ENCODE measurements around the gene SCAPER.
"Not testable (repeated sequence)": the region's sequence is repeated elsewhere in the genome, so short reads cannot be mapped to it uniquely, and the experiment has no call there.

The SCAPER gene

DNA sequence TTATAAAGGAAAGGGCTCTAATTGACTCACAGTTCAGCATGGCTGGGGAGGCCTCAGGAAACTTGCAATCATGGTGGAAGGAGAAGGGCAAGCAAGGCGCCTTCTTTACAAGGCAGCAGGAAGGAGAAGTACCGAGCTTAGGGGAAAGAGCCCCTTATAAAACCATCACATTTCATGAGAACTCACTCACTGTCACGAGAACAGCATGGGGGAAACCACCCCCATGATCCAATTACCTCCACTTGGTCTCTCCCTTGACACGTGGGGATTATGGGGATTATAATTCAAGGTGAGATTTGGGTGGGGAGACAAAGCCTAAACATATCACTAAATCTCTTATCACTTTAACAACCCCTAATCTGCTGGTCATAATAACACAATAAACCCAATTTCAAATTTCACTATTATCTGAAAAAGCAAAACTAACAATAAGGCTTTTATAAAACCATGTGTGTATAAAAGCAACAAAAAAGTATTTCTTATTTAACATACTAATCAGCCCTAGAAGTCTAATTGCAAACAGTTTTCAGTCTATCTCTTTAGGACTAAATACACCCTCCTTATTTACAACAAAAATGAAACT lies 43.2 kb downstream of the SCAPER start:
- no peak for DNase-seq (ENCODE audit: low read depth)

DNA sequence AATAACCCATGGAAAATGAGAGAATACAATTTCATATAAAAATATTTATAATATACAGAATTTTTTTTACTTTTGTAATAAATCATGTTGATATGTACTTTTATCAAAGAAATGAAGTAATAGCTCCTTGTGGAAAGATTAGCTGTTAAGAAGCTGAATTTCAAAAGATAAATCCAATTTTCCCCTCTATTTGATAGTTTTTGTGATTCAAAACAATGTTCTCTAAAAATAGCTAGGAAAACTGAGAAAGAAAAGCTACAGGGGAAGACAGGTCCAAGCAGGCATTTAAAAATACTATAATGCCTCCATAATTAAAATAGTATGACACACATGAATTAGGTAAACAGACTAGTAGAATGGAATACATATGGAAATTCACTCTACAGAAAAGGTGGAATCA lies 44.9 kb downstream of the SCAPER start:
- DNase-seq (ENCODE audit: low read depth) = no peak

DNA sequence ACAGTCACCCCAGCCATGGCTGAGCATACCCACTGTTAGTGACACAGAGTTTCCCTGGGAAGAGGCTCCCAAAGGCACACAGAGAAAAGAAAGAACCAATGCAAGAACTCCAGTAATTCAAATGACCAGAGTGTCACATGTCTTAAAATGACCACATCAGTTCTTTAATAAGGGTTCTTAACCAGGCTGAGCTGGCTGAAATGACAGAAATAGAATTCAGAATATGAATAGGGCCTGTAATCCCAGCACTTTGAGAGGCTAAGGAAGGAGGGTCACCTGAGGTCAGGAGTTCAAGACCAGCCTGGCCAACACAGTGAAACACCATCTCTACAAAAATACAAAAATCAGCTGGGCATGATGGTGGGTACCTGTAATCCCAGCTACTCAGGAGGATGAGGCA lies 54.8 kb downstream of the SCAPER start:
- not testable (repeated sequence) for DNase-seq (ENCODE audit: low read depth)

DNA sequence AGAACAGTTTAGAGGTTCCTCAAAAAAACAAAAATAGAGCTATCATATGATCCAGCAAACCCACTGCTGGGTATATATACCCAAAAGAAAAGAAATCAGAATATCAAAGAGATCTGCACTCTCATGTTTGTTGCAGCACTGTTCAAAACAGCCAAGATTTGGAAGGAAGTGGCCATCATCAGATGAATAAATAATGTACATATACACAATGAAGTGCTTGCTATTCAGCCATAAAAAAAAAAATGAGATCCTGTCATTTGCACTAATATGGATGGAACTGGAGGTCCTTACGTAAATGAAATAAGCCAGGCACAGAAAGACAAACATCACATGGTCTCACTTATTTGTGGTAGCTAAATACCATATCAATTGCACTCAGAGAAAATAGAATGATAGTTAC lies 58.4 kb downstream of the SCAPER start:
- no peak for DNase-seq (ENCODE audit: low read depth)

DNA sequence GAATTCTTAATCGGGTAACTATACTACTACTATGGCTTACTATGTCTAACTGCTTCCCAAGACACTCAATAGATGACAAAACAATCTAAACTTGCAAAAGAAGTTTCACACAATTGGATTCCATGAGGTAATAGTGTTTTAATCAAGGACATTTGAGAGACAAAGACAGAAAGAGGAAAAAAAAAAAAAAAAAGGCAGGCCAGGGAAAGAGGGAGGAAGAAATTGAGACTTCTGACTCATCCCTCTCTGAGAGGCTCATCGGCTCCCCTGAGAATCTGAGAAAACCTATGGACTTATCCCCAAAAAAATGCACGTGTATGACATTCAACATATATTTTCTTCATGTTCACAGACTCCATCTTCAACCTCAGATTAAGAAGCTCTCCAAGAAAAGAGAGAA lies 61.0 kb downstream of the SCAPER start:
- no peak for DNase-seq (ENCODE audit: low read depth)

DNA sequence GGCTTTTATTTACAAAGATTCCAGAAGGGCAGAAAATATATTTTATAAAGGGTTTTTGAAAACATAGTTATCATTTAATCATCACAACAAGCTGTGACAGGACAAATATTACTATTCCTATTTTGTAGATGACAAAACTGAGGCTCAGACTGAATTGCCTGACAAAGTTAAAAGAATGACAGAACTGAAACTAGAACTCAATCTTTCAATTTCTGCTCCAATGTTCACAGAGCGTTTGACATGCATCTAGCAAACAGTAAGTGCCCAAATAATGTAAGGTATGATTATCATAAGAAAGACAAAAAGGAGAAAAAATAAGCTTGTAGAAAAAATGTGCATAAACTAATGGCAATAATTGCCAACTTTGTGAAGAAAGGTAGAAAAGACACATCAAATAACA lies 61.9 kb downstream of the SCAPER start:
- DNase-seq (ENCODE audit: low read depth) = no peak

DNA sequence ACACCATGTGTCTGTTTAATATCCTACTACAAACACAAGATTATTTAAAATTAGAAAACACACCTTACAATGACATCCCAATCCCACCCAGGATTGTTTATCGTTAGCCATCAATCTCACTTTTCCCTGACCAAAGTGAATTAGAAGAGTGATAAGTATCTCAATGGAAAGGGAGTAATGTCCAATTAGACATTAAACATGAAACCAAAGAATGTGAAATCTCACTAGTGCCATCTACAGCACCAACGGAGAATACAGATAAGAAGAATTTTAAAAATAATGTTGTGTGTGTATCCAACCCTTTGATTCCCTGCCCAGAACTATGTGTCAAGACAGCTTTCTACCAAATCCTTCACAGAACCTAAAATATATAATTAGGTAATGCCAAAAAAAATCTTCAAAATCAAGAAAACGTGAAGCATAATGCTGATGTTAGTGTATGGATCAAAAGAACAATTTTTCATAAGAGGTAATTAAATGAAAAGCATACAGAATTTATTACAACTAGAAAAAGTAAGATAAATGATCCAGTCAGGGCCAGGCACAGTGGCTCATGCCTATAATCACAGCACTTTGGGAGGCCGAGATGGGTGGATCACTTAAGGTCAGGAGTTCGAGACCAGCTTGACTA lies 64.2 kb downstream of the SCAPER start:
- no peak for DNase-seq (ENCODE audit: low read depth)

DNA sequence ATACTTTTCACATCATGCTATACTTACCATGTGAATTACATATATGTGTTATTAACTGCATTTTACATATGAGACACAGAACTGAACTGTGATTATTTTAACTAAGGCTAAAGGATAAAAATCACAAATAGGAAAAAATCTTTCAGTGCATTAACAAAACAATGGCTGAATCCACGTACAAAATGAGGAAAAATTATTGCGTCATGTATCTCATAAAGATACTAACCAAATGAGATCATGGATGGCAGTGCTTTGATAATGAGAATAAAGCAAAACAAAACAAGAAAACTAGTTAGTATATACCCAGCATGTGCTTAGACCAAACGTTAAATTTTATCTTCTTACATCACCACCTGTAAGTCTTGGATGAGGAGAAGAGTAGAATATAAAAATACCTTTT lies 66.0 kb downstream of the SCAPER start:
- no peak for DNase-seq (ENCODE audit: low read depth)

DNA sequence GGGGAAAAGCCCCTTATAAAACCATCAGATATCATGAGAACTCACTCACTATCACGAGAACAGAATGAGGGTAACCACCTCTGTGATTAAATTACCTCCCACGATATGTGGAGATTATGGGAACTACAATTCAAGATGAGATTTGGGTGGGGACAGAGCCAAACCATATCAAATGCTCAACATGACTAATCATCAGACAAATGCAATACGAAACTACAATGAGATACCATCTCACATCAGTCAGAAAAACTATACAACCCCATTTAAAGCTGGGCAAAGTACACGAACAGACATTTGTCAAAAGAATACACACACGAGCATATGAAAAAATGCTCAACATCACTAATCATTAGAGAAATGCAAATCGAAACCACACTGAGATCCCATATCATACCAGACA lies 67.7 kb downstream of the SCAPER start:
- DNase-seq (ENCODE audit: low read depth) = no peak

DNA sequence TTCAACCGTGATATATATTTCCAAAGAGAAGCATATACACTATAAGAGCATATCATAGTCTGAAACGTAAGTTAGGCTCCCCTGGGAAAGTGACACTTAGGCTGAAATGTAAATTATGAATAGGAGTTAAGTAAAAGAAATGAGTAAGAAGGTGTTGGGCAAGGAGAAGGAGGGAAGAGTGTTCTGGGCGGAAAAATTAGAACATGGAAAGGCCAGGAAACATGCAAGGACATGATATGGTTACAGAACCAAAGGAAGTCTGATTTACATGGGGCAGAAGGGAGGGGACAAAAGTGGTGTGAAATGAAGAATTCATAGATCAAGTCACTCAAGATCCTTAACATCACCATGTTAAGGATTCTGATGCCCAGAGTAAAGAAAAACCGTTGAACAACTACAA lies 75.2 kb downstream of the SCAPER start:
- DNase-seq (ENCODE audit: low read depth) = no peak

DNA sequence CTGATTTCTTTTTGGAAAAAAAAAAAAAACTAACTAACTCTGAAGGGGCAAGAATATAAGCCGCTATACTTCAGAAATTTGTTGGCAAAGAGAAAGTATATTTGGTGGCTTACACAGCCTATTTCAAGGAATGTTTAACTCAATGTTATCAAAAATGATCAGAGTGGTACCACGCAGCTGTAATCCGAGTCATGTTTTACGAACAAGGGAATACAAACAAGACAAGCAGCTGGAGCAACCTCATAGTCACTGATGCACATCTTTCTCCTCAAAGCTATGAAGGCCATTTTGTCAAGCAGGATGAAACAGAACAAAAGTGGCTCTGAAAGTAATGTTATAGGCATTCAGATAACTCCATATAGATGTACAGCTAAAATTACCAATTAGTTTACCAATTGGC lies 81.2 kb downstream of the SCAPER start:
- DNase-seq (ENCODE audit: low read depth) = no peak

DNA sequence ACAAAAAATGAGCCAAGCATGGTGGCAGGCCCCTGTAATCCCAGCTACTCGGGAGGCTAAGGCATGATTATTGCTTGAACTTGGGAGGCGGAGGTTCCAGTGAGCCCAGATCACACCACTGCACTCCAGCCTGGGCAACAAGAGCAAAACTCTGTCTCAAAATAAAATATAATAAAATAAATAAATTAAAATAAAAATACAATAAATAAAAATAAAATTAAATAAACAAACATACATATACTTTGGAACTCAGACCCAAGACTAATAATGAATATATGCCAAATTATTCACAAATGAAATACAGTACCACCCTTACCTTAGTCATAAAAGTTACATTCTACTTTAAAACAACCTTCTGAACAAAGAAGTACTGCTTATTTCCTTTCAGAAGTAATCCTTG lies 81.8 kb downstream of the SCAPER start:
- no peak for DNase-seq (ENCODE audit: low read depth)

DNA sequence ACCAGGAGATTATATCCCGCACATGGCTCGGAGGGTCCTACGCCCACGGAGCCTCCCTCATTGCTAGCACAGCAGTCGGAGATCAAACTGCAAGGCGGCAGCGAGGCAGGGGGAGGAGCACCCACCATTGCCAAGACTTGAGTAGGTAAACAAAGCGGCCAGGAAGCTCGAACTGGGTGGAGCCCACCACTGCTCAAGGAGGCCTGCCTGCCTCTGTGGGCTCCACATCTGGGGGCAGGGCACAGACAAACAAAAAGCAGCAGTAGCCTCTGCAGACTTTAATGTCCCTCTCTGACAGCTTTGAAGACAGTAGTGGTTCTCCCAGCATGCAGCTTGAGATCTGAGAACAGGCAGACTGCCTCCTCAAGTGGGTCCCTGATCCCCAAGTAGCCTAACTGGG lies 86.2 kb downstream of the SCAPER start:
- DNase-seq (ENCODE audit: low read depth) = not testable (repeated sequence)

DNA sequence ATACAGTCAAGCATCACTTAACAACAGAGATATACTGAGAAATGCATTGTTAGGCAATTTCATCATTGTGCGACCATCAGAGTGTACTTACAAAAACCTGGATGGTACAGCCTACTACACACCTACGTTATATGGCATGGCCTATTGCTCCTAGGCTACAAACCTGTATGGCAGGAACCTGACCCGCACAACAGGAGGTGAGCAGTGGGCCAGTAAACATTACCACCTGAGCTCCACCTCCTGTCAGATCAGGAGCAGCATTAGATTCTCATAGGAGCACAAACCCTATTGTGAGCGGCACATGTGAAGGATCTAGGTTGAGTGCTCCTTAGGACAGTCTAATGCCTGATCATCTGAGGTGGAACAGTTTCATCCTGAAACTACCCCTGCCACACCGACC lies 89.7 kb downstream of the SCAPER start:
- no peak for DNase-seq (ENCODE audit: low read depth)

DNA sequence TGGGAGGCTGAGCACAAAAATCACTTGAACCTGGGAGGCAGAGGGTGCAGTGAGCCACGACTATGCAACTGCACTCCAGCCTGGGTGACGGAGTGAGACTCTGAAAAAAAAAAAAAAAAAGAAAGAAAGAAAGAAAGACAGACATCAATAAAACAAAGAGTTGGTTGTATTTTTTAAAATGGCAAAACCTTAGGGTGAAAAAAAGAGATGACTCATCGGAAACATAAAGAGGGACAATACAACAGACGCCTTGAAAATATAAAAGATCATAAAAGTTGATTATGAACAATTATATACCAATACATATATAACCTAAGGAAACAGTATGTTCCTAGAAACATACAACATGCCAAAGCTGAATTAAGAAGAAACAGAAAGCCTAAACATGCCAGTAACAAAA lies 92.8 kb downstream of the SCAPER start:
- no peak for DNase-seq (ENCODE audit: low read depth)

DNA sequence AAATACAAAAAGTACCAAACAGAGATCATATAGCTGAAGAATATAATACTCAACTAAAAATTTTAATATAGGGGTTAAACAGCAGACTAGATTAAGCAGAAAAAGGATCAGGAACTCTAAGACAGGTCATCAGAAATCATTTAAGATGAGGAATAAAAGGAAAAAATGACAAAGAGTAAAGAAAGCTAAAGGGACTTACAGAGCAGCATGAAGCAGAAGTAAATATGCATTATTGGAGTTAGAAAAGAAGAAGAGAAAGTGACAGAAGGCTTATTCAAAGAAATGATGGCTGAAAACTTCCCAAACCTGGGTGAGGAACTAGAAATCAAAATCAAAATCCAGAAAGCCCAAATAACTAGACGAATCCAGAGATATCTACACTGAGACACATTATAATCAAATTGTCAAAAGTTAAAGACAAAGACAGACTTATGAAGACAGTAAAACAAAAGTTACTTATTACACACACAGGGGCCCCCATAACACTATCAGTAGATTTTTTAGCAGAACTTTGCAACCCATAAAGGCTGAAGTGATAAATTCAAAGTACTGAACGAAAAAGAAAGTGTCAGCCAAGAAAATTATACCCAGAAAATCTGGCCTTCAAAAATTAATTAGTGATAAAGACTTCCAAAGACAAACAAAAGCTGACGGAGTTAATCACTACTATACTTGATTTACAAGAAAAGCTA lies 95.6 kb downstream of the SCAPER start:
- DNase-seq (ENCODE audit: low read depth) = no peak

DNA sequence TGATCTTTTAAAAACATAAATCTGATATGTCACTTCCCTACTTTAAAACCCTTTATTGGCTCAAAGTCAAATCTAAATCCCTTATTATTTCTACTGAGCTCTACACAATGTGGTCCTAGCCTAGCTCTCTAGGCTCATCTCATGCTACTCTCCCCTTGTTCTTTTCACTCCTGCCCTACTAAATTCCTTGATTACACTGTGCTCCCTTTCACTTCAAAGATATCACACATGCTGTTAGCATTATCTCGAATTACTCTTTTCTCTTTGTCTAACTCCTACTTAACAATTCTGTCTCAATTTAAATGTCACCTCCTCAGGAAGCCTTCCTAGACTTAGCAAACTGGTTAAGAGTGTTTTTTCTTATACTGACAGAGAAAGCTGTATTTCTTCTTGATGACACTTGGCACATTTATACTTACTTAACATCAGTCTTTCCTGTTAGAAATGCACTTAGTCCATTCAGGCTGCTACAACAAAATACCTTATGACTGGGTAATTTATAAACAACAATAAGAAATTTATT lies 102.0 kb downstream of the SCAPER start:
- DNase-seq (ENCODE audit: low read depth) = no peak

DNA sequence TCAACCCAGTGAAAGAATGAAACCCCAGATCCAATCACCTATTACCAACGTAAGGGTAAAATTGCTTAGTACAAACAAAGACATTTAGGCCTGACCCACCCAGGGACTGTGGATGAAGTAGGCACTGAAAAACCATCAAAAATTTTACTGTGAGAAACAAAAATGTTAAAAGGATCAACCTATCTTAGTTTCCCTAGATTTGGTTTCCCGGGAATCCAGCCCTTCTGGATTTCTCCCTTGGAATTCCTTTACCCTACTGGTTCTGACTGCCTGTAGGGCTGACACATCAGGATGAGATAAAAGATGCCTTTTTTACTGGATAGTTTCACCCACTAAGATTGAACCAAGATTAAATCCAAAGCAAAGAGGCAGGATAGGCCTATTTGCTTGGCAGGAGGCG lies 102.7 kb downstream of the SCAPER start:
- DNase-seq (ENCODE audit: low read depth) = no peak

DNA sequence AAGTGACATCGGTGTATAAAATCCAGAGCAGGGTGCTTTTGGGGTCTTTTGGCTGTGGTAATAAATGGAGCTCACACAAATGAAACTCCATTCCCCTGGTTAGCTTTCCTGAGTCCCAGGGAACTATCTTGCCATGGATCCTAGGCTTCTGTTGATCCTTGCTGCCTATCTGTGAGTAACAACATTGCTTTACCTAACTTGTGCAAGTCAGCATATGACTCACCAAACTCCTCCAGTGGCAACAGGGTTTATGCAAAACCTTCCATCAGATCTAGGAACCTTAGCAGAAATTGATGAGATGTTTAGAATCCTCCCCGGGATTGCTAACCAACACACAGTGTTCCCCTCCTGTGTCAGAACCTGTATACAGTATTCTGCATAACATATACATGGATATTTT lies 105.4 kb downstream of the SCAPER start:
- DNase-seq (ENCODE audit: low read depth) = no peak

DNA sequence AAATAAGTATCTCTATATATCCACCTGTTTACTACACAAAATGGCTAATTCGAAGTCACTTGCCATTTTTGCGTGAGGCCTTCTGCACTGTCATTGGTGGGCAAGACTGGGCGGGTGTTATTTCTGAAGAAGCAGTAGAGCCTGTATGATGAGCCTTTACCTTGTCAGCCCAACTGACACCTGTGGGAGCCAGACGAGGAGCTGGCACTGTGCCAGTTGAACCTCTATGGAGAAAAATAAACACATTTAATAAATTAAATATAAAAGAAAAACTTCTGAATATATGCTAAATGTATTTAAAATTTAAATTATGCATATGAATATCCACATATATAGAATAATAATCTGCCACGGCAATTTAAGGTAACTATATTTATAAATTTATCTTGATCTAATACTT lies 109.9 kb downstream of the SCAPER start:
- DNase-seq (ENCODE audit: low read depth) = no peak

DNA sequence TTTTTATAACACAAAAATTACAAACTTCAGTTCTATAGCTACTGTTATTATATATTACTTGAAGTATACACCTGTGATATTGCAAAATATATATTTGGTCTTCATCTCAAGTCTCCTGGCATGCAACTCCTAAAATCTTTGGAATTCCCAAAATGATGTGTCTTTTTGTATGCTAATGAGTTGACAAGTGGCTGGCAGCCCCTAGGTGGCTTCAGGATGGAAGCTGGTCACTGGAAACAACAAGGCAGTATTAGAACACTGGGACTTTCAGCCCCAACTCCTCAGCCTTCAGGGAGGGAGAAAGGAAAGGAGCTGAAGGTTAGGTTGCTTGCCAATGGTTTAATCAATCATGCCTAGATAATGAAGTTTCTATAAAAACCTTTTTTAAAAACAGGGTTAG lies 112.0 kb downstream of the SCAPER start:
- DNase-seq (ENCODE audit: low read depth) = no peak

DNA sequence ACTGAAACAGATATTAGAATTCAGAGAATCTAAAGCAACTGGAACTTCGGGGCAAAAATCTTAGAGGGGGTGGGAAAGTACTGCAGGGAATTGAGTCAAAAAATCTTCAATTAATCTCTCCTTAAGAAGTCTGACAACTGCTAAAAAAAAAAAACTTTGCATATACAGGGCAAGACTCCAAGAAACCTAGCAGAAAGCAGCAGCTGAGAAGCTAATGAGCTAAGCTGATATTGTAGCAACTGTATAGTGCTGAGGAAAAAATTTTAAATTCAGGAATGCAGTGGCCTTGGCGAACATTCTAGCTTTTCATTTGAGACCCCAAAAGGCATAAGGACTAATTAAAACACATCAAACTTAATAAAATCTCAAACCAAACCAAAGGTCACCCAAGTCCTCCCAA lies 113.6 kb downstream of the SCAPER start:
- DNase-seq (ENCODE audit: low read depth) = no peak

DNA sequence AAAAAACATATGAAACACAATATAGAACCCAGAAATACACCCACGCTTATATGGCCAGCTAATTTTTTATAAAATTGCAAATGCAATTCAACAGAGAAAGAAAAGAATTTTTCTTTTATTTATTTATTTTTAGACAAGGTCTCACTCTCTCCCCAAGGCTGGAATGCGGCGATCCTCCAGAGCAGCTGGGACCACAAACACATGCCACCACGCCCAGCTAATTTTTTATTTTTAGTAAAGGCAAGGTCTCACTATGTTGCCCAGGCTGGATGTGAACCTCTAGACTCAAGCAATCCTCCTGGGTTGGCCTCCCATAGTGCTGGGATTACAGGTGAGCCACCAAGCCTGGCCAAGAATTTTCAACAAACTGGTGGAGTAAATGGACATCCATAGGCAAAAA lies 117.9 kb downstream of the SCAPER start:
- DNase-seq (ENCODE audit: low read depth) = no peak

DNA sequence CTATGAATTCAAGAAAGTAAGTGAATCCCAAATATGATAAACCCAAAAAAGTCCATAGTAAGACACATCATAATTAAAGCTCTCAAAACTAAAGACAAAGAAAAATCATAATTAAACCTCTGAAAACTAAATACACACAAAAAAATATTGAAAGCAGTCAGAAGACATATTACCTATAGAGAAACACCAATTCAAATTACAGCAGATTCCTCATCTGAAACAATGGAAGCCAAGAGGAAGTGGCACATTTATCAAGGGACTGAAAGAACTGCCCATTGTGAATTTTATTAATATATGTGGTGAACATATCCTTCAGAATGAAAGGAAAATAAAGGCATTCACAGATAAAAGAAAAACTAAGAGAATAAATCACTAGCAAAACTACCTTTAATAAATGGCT lies 128.2 kb downstream of the SCAPER start:
- DNase-seq (ENCODE audit: low read depth) = no peak

All from stimulated activated CD8-positive, alpha-beta memory T cell treated with anti-CD3 and anti-CD28 coated beads, Interleukin-15, amount 100 ng/mL, for 24 hours (primary cell).